ENCODE data around the gene NCAPD2. TPM values are rescaled to one million over a fixed set of nuclear protein-coding genes. Genes with fewer than 3 reads are reported as not detected.

NCAPD2 gene
- total RNA-seq, 4 donors from 2014 or later: 18.5 to 25.9 (median 22.5) TPM

GRCh38 chr12:6567112-6567670 is 73.3 kb downstream of the NCAPD2 start:
- no peak overlapping the region for H3K4me3 ChIP-seq (ENCODE audit: low read depth, poor library complexity, severe bottlenecking)
- no peak for DNase-seq (ENCODE audit: low spot score in 2 of 2)
- TF ChIP-seq POLR2A (IDR thresholded peaks at IDR 0.05) (no peak), CTCF (IDR thresholded peaks at IDR 0.05) (no peak)
- WGBS, 2 donors: 39 to 42% methylated on average over 8 of the region's 8 CpGs
- intact Hi-C loops (cut with DNase I; ENCODE audit: low total_unique reads): no loop called here

- TF ChIP-seq CTCF (IDR thresholded peaks at IDR 0.05) (no peak), POLR2A (IDR thresholded peaks at IDR 0.05) (no peak)
- WGBS, 2 donors: 81 to 86% methylated on average over 12 of the region's 12 CpGs
- intact Hi-C loops (cut with DNase I; ENCODE audit: low total_unique reads): no loop called here
- no peak overlapping the region for H3K4me3 ChIP-seq (ENCODE audit: low read depth, poor library complexity, severe bottlenecking)
- no peak for DNase-seq (ENCODE audit: low spot score in 2 of 2)
Observed at GRCh38 chr12:6569312-6569711, 75.4 kb downstream of the NCAPD2 start.

- 75 to 77% methylated on average over 7 of the region's 7 CpGs for WGBS, 2 donors
- intact Hi-C loops (cut with DNase I; ENCODE audit: low total_unique reads): no loop called here
- TF ChIP-seq POLR2A (IDR thresholded peaks at IDR 0.05) (no peak), CTCF (IDR thresholded peaks at IDR 0.05) (no peak)
- H3K4me3 ChIP-seq (ENCODE audit: low read depth, poor library complexity, severe bottlenecking): no peak overlapping the region
- no peak for DNase-seq (ENCODE audit: low spot score in 2 of 2)
Observed at GRCh38 chr12:6569786-6570185, 75.9 kb downstream of the NCAPD2 start.

GRCh38 chr12:6570264-6570887 is 76.5 kb downstream of the NCAPD2 start:
- WGBS, 2 donors: 63 to 64% methylated on average over 7 of the region's 7 CpGs
- intact Hi-C loops (cut with DNase I; ENCODE audit: low total_unique reads): no loop called here
- no peak for TF ChIP-seq CTCF (IDR thresholded peaks at IDR 0.05)
- no peak for TF ChIP-seq POLR2A (IDR thresholded peaks at IDR 0.05)
- DNase-seq (ENCODE audit: low spot score in 2 of 2): no peak
- H3K4me3 ChIP-seq (ENCODE audit: low read depth, poor library complexity, severe bottlenecking): no peak overlapping the region

GRCh38 chr12:6573001-6573400 is 79.1 kb downstream of the NCAPD2 start:
- intact Hi-C loops (cut with DNase I; ENCODE audit: low total_unique reads): no loop called here
- no peak overlapping the region for H3K4me3 ChIP-seq (ENCODE audit: low read depth, poor library complexity, severe bottlenecking)
- DNase-seq (ENCODE audit: low spot score in 2 of 2): no peak
- no peak for TF ChIP-seq POLR2A (IDR thresholded peaks at IDR 0.05)
- TF ChIP-seq CTCF (IDR thresholded peaks at IDR 0.05): no peak
- WGBS, 2 donors: 90 to 93% methylated on average over 8 of the region's 8 CpGs
